ENCODE measurements around the gene C8A.

GRCh38 chr1:56850411-56850810 lies 4.2 kb upstream of the C8A start:
- TF ChIP-seq, protein P1, sequence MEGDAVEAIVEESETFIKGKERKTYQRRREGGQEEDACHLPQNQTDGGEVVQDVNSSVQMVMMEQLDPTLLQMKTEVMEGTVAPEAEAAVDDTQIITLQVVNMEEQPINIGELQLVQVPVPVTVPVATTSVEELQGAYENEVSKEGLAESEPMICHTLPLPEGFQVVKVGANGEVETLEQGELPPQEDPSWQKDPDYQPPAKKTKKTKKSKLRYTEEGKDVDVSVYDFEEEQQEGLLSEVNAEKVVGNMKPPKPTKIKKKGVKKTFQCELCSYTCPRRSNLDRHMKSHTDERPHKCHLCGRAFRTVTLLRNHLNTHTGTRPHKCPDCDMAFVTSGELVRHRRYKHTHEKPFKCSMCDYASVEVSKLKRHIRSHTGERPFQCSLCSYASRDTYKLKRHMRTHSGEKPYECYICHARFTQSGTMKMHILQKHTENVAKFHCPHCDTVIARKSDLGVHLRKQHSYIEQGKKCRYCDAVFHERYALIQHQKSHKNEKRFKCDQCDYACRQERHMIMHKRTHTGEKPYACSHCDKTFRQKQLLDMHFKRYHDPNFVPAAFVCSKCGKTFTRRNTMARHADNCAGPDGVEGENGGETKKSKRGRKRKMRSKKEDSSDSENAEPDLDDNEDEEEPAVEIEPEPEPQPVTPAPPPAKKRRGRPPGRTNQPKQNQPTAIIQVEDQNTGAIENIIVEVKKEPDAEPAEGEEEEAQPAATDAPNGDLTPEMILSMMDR (IDR thresholded peaks at IDR 0.05; ENCODE audit: low read depth, low read length), result no peak
- TF ChIP-seq POLR2A (IDR thresholded peaks at IDR 0.05; ENCODE audit: extremely low read depth, insufficient read length) (no peak), MYC (IDR thresholded peaks at IDR 0.05; ENCODE audit: low read depth, low read length) (no peak), MAX (IDR thresholded peaks at IDR 0.05; ENCODE audit: low read depth, low read length) (no peak)
